GM23338 (cell line): ENCODE measurements around the gene FUBP1. TPM values are rescaled to one million over a fixed set of nuclear protein-coding genes. Genes with fewer than 3 reads are reported as not detected.

ENCODE experiments used
- ATAC-seq: fragments of 200-7000 bp; cut with Tn5 transposase; 3 replicates; pipeline ENCODE4 v1.9.1; 2020
- DNase-seq: peaks from one replicate; pipeline ENCODE4 v3.0.0-alpha.2; 2015; ENCODE audit warnings: low spot score
- H2AFZ ChIP-seq: fragments of 200-600 bp; sonication (generic); 2 replicates; pipeline ENCODE4 v1.8.0; 2016; ENCODE audit warnings: antibody characterized with exemption, mild to moderate bottlenecking, moderate library complexity
- H3F3A ChIP-seq: fragments of 200-600 bp; sonication (generic); replicated peaks from 2 replicates; pipeline ENCODE4 v1.8.0; 2017; ENCODE audit warnings: antibody characterized with exemption, mixed run types, low read depth
- H3K27ac ChIP-seq: fragments of 200-600 bp; sonication (generic); 2 replicates; pipeline ENCODE4 v1.6.1; 2016; ENCODE audit warnings: low read depth
- H3K27me3 ChIP-seq: fragments of 200-600 bp; sonication (generic); 2 replicates; pipeline ENCODE4 v1.8.0; 2016; ENCODE audit warnings: mild to moderate bottlenecking, mixed run types, moderate library complexity; ENCODE audit not compliant: insufficient read depth
- H3K36me3 ChIP-seq: fragments of 200-600 bp; sonication (generic); 2 replicates; pipeline ENCODE4 v1.8.0; 2016; ENCODE audit warnings: mild to moderate bottlenecking; ENCODE audit not compliant: insufficient read depth
- H3K4me1 ChIP-seq: fragments of 200-600 bp; sonication (generic); 2 replicates; pipeline ENCODE4 v1.8.0; 2016; ENCODE audit warnings: mild to moderate bottlenecking, moderate library complexity; ENCODE audit not compliant: insufficient read depth
- H3K4me2 ChIP-seq: fragments of 200-600 bp; sonication (generic); 2 replicates; pipeline ENCODE4 v1.7.1; 2017; ENCODE audit warnings: mixed run types
- H3K4me3 ChIP-seq: fragments of 200-600 bp; sonication (generic); 2 replicates; pipeline ENCODE4 v1.6.1; 2016; ENCODE audit warnings: mixed run types
- H3K79me2 ChIP-seq: fragments of 200-600 bp; sonication (generic); replicated peaks from 2 replicates; pipeline ENCODE4 v1.8.0; 2017; ENCODE audit warnings: mild to moderate bottlenecking; ENCODE audit not compliant: insufficient read depth
- H3K9me2 ChIP-seq: fragments of 200-600 bp; sonication (generic); 2 replicates; pipeline ENCODE4 v1.8.0; 2017; ENCODE audit not compliant: insufficient read depth
- H4K20me1 ChIP-seq: fragments of 200-600 bp; sonication (generic); replicated peaks from 2 replicates; pipeline ENCODE4 v1.8.0; 2017; ENCODE audit warnings: mild to moderate bottlenecking; ENCODE audit not compliant: insufficient read depth
- H3K27ac Mint-ChIP-seq: 2 replicates; pipeline ENCODE4 v1.8.0; 2020; ENCODE audit warnings: inconsistent platforms, mild to moderate bottlenecking, moderate library complexity, mixed read lengths
- H3K27me3 Mint-ChIP-seq: 3 replicates; pipeline ENCODE4 v1.8.0; 2022; ENCODE audit warnings: low read depth, mild to moderate bottlenecking, moderate library complexity, mixed read lengths, inconsistent platforms; ENCODE audit not compliant: insufficient read depth, poor library complexity
- H3K36me3 Mint-ChIP-seq: 3 replicates; pipeline ENCODE4 v1.8.0; 2021; ENCODE audit warnings: low read depth, mild to moderate bottlenecking, inconsistent platforms, moderate library complexity, mixed read lengths
- H3K4me1 Mint-ChIP-seq: 3 replicates; pipeline ENCODE4 v1.8.0; 2020; ENCODE audit warnings: mild to moderate bottlenecking, inconsistent platforms, mixed read lengths
- H3K4me3 Mint-ChIP-seq: 3 replicates; pipeline ENCODE4 v1.8.0; 2021; ENCODE audit warnings: moderate library complexity, mild to moderate bottlenecking, inconsistent platforms, mixed read lengths
- H3K9me3 Mint-ChIP-seq: 3 replicates; pipeline ENCODE4 v1.8.0; 2020; ENCODE audit warnings: moderate library complexity, mild to moderate bottlenecking, inconsistent platforms, mixed read lengths
- CREB1 ChIP-seq: fragments of 250-450 bp; sonication (Bioruptor Pico); IDR thresholded peaks from 2 replicates; pipeline ENCODE4 v1.5.0; 2020; ENCODE audit warnings: low read depth, mild to moderate bottlenecking, moderate library complexity
- ETS1 ChIP-seq: IDR thresholded peaks from 2 replicates; pipeline ENCODE4 v1.6.1; 2016; ENCODE audit warnings: antibody characterized with exemption
- EZH2 ChIP-seq: fragments of 200-600 bp; sonication (generic); IDR thresholded peaks from one replicate; pipeline ENCODE4 v1.8.0; 2017; ENCODE audit warnings: antibody characterized with exemption, mild to moderate bottlenecking, low read depth; ENCODE audit not compliant: unreplicated experiment
- JUNB ChIP-seq: IDR thresholded peaks from one replicate; pipeline ENCODE4 v1.6.1; 2016; ENCODE audit warnings: antibody characterized with exemption; ENCODE audit not compliant: unreplicated experiment
- POLR2AphosphoS5 ChIP-seq: IDR thresholded peaks from 2 replicates; pipeline ENCODE4 v1.6.1; 2016; ENCODE audit warnings: antibody characterized with exemption, low read depth
- STAT1 ChIP-seq: IDR thresholded peaks from one replicate; pipeline ENCODE4 v1.6.1; 2016; ENCODE audit warnings: antibody characterized with exemption; ENCODE audit not compliant: unreplicated experiment
- ZNF331 ChIP-seq: fragments of 250-450 bp; sonication (Bioruptor Pico); IDR thresholded peaks from 2 replicates; pipeline ENCODE4 v1.5.0; 2020; ENCODE audit warnings: low read depth, mild to moderate bottlenecking, moderate library complexity
- polyA plus RNA-seq: library from polyadenylated mRNA; unstranded; fragments of >200 nt; fragmentation: Nextera tagmentation; extraction: Ambion mirVana; gene quantifications from 2 replicates; pipeline ENCODE4 v1.2.1, GENCODE V29; 2016
- total RNA-seq: library from RNA; depleted of rRNA; stranded (reverse); fragments of >200 nt; shearing (Covaris generic); gene quantifications from 2 replicates; pipeline ENCODE4 v1.2.3, GENCODE V29; 2014
- TF ChIP-seq, protein P1 (sequence below): fragments of 250-450 bp; sonication (Bioruptor Pico); IDR thresholded peaks from 2 replicates; pipeline ENCODE4 v1.5.0; 2020; ENCODE audit warnings: mild to moderate bottlenecking, moderate library complexity
- TF ChIP-seq, protein P2 (sequence below): IDR thresholded peaks from one replicate; pipeline ENCODE4 v1.6.1; 2018; ENCODE audit warnings: antibody characterized with exemption; ENCODE audit not compliant: unreplicated experiment

Gene FUBP1
- total and polyA plus RNA-seq, 2 experiments from 2014 or later = 212 to 308 TPM

GRCh38 chr1:77976433-77977076 lies 2.3 kb downstream of the FUBP1 start (continued):
- TF ChIP-seq, protein P1, sequence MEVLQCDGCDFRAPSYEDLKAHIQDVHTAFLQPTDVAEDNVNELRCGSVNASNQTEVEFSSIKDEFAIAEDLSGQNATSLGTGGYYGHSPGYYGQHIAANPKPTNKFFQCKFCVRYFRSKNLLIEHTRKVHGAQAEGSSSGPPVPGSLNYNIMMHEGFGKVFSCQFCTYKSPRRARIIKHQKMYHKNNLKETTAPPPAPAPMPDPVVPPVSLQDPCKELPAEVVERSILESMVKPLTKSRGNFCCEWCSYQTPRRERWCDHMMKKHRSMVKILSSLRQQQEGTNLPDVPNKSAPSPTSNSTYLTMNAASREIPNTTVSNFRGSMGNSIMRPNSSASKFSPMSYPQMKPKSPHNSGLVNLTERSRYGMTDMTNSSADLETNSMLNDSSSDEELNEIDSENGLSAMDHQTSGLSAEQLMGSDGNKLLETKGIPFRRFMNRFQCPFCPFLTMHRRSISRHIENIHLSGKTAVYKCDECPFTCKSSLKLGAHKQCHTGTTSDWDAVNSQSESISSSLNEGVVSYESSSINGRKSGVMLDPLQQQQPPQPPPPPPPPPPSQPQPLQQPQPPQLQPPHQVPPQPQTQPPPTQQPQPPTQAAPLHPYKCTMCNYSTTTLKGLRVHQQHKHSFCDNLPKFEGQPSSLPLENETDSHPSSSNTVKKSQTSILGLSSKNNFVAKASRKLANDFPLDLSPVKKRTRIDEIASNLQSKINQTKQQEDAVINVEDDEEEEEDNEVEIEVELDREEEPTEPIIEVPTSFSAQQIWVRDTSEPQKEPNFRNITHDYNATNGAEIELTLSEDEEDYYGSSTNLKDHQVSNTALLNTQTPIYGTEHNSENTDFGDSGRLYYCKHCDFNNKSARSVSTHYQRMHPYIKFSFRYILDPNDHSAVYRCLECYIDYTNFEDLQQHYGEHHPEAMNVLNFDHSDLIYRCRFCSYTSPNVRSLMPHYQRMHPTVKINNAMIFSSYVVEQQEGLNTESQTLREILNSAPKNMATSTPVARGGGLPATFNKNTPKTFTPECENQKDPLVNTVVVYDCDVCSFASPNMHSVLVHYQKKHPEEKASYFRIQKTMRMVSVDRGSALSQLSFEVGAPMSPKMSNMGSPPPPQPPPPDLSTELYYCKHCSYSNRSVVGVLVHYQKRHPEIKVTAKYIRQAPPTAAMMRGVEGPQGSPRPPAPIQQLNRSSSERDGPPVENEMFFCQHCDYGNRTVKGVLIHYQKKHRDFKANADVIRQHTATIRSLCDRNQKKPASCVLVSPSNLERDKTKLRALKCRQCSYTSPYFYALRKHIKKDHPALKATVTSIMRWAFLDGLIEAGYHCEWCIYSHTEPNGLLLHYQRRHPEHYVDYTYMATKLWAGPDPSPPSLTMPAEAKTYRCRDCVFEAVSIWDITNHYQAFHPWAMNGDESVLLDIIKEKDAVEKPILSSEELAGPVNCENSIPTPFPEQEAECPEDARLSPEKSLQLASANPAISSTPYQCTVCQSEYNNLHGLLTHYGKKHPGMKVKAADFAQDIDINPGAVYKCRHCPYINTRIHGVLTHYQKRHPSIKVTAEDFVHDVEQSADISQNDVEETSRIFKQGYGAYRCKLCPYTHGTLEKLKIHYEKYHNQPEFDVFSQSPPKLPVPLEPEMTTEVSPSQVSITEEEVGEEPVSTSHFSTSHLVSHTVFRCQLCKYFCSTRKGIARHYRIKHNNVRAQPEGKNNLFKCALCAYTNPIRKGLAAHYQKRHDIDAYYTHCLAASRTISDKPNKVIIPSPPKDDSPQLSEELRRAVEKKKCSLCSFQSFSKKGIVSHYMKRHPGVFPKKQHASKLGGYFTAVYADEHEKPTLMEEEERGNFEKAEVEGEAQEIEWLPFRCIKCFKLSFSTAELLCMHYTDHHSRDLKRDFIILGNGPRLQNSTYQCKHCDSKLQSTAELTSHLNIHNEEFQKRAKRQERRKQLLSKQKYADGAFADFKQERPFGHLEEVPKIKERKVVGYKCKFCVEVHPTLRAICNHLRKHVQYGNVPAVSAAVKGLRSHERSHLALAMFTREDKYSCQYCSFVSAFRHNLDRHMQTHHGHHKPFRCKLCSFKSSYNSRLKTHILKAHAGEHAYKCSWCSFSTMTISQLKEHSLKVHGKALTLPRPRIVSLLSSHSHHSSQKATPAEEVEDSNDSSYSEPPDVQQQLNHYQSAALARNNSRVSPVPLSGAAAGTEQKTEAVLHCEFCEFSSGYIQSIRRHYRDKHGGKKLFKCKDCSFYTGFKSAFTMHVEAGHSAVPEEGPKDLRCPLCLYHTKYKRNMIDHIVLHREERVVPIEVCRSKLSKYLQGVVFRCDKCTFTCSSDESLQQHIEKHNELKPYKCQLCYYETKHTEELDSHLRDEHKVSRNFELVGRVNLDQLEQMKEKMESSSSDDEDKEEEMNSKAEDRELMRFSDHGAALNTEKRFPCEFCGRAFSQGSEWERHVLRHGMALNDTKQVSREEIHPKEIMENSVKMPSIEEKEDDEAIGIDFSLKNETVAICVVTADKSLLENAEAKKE = no peak
- TF ChIP-seq CREB1 (CRISPR knock-in tag) (no peak), ZNF331 (CRISPR knock-in tag) (no peak), STAT1 (no peak)

DNA sequence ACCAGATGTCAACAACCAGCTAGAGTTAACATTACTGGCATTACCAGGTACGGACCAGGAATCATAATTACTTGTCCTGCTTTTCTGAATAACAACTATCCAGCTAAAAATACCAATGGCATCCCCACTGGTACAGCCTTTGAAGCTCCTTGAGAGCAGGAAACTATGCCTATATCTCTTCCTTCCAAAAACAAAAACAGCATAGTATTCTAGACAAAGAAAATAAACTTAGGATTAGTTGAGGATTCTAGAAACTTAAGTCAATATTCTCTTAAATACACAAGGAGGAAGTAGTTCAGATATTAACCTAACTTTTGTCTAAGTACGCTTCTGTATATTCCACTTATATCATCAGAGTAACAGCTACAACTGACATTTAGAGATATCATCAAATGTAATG lies 3.0 kb downstream of the FUBP1 start:
- H3K27ac ChIP-seq = no peak overlapping the region; the same call in 1 of the 2 replicates
- Mint-ChIP-seq H3K4me3 (no peak overlapping the region; the same call in 2 of the 3 replicates), H3K9me3 (no peaks in the 10 kb centered on the region), H3K27me3 (peaks cover 15% of the 10 kb centered on the region), H3K4me1 (peaks cover 38% of the 10 kb centered on the region), H3K27ac (no peak overlapping the region), H3K36me3 (peaks cover 35% of the 10 kb centered on the region)
- no peaks in the 10 kb centered on the region for H3K27me3 ChIP-seq
- no peaks in the 10 kb centered on the region for H3K9me2 ChIP-seq
- H2AFZ ChIP-seq = no peak overlapping the region
- H3K4me2 ChIP-seq = peak overlapping the region; percentile 73
- H3F3A ChIP-seq = no peaks in the 10 kb centered on the region
- peaks cover 43% of the 10 kb centered on the region for H4K20me1 ChIP-seq
- peak overlapping the region; percentile 81 for H3K4me3 ChIP-seq
- no peaks in the 10 kb centered on the region; the same call in 1 of the 2 replicates for H3K36me3 ChIP-seq
- DNase-seq = no peak
- H3K79me2 ChIP-seq = peaks cover 94% of the 10 kb centered on the region
- ATAC-seq = no peak
- peaks cover 61% of the 10 kb centered on the region for H3K4me1 ChIP-seq
- no peak for TF ChIP-seq JUNB
- TF ChIP-seq EZH2 = no peak
- no peak for TF ChIP-seq POLR2AphosphoS5
- no peak for TF ChIP-seq ETS1
- TF ChIP-seq, protein P2, sequence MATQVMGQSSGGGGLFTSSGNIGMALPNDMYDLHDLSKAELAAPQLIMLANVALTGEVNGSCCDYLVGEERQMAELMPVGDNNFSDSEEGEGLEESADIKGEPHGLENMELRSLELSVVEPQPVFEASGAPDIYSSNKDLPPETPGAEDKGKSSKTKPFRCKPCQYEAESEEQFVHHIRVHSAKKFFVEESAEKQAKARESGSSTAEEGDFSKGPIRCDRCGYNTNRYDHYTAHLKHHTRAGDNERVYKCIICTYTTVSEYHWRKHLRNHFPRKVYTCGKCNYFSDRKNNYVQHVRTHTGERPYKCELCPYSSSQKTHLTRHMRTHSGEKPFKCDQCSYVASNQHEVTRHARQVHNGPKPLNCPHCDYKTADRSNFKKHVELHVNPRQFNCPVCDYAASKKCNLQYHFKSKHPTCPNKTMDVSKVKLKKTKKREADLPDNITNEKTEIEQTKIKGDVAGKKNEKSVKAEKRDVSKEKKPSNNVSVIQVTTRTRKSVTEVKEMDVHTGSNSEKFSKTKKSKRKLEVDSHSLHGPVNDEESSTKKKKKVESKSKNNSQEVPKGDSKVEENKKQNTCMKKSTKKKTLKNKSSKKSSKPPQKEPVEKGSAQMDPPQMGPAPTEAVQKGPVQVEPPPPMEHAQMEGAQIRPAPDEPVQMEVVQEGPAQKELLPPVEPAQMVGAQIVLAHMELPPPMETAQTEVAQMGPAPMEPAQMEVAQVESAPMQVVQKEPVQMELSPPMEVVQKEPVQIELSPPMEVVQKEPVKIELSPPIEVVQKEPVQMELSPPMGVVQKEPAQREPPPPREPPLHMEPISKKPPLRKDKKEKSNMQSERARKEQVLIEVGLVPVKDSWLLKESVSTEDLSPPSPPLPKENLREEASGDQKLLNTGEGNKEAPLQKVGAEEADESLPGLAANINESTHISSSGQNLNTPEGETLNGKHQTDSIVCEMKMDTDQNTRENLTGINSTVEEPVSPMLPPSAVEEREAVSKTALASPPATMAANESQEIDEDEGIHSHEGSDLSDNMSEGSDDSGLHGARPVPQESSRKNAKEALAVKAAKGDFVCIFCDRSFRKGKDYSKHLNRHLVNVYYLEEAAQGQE = no peak
- TF ChIP-seq CREB1 (CRISPR knock-in tag) = no peak
